GM23248 (cell line): ENCODE results near the gene ANGPTL4. TPM values are rescaled to one million over a fixed set of nuclear protein-coding genes. Genes with fewer than 3 reads are reported as not detected.
"Not testable (repeated sequence)": the region's sequence is repeated elsewhere in the genome, so short reads cannot be mapped to it uniquely, and the experiment has no call there.

ENCODE experiments used
- DNase-seq: peaks from one replicate; pipeline ENCODE4 v3.0.0-alpha.2; 2015
- H2AFZ ChIP-seq: fragments of 200-600 bp; sonication (generic); 2 replicates; pipeline ENCODE4 v1.6.1; 2016; ENCODE audit warnings: antibody characterized with exemption
- H3F3A ChIP-seq: fragments of 200-600 bp; sonication (generic); 2 replicates; pipeline ENCODE4 v1.6.1; 2016; ENCODE audit warnings: mild to moderate bottlenecking, antibody characterized with exemption, mixed run types; ENCODE audit not compliant: insufficient read depth
- H3K27ac ChIP-seq: fragments of 200-600 bp; sonication (generic); 2 replicates; pipeline ENCODE4 v1.5.1; 2016; ENCODE audit warnings: mild to moderate bottlenecking
- H3K27me3 ChIP-seq: fragments of 200-600 bp; sonication (generic); replicated peaks from 2 replicates; pipeline ENCODE4 v1.6.1; 2016; ENCODE audit warnings: mild to moderate bottlenecking; ENCODE audit not compliant: insufficient read depth
- H3K36me3 ChIP-seq: fragments of 200-600 bp; sonication (generic); 2 replicates; pipeline ENCODE4 v1.6.1; 2016; ENCODE audit warnings: low read depth, mild to moderate bottlenecking
- H3K4me1 ChIP-seq: fragments of 200-600 bp; sonication (generic); 2 replicates; pipeline ENCODE4 v1.6.1; 2016; ENCODE audit warnings: mild to moderate bottlenecking; ENCODE audit not compliant: insufficient read depth
- H3K4me2 ChIP-seq: fragments of 200-600 bp; sonication (generic); one replicate; pipeline ENCODE4 v1.6.1; 2016; ENCODE audit warnings: mild to moderate bottlenecking; ENCODE audit not compliant: unreplicated experiment
- H3K4me3 ChIP-seq: fragments of 200-600 bp; sonication (generic); 2 replicates; pipeline ENCODE4 v1.5.1; 2016; ENCODE audit warnings: mild to moderate bottlenecking
- H3K79me2 ChIP-seq: fragments of 200-600 bp; sonication (generic); 2 replicates; pipeline ENCODE4 v1.6.1; 2016; ENCODE audit warnings: mild to moderate bottlenecking; ENCODE audit not compliant: insufficient read depth
- H3K9ac ChIP-seq: fragments of 200-600 bp; sonication (generic); 2 replicates; pipeline ENCODE4 v1.6.1; 2016; ENCODE audit warnings: mild to moderate bottlenecking
- H3K9me2 ChIP-seq: fragments of 200-600 bp; sonication (generic); 2 replicates; pipeline ENCODE4 v1.6.1; 2016; ENCODE audit warnings: mixed run types, mild to moderate bottlenecking, moderate library complexity; ENCODE audit not compliant: insufficient read depth
- H3K9me3 ChIP-seq: fragments of 200-600 bp; sonication (generic); one replicate; pipeline ENCODE4 v1.6.1; 2017; ENCODE audit warnings: low read depth
- H4K20me1 ChIP-seq: fragments of 200-600 bp; sonication (generic); 2 replicates; pipeline ENCODE4 v1.6.0; 2016; ENCODE audit not compliant: insufficient read depth
- EZH2 ChIP-seq: fragments of 200-600 bp; sonication (generic); IDR thresholded peaks from 2 replicates; pipeline ENCODE4 v1.6.1; 2018; ENCODE audit warnings: antibody characterized with exemption, mild to moderate bottlenecking; ENCODE audit not compliant: insufficient read depth, poor library complexity, severe bottlenecking
- EZH2phosphoT487 ChIP-seq: fragments of 200-600 bp; sonication (generic); IDR thresholded peaks from 2 replicates; pipeline ENCODE4 v1.6.1; 2018; ENCODE audit warnings: antibody characterized with exemption, moderate library complexity, mild to moderate bottlenecking, low read depth; ENCODE audit not compliant: insufficient read depth
- WGBS, 2 experiments: methylation state at CpG; one replicate each; pipeline ENCODE4 v1.1.6; 2015 to 2017; ENCODE audit warnings: low lambda C conversion rate in 2 of 2, low coverage in 1 of 2; ENCODE audit errors: missing lambda C conversion rate in 2 of 2; 5-methylcytosine and 5-hydroxymethylcytosine counted together
- in situ Hi-C: fragments of 300-500 bp; cut with MboI; formaldehyde crosslinking; loops from 2 replicates; pipeline ENCODE4 v1.15.0; 2020
- polyA plus RNA-seq: library from polyadenylated mRNA; unstranded; fragments of >200 nt; fragmentation: Nextera tagmentation; extraction: Ambion mirVana; gene quantifications from 2 replicates; pipeline ENCODE4 v1.2.1, GENCODE V29; 2016
- total RNA-seq: library from RNA; depleted of rRNA; stranded (reverse); fragments of >200 nt; shearing (Covaris generic); gene quantifications from 2 replicates; pipeline ENCODE4 v1.2.3, GENCODE V29; 2014

The ANGPTL4 gene
- total and polyA plus RNA-seq, 2 experiments from 2014 or later = 13.1 to 37.9 TPM

DNA sequence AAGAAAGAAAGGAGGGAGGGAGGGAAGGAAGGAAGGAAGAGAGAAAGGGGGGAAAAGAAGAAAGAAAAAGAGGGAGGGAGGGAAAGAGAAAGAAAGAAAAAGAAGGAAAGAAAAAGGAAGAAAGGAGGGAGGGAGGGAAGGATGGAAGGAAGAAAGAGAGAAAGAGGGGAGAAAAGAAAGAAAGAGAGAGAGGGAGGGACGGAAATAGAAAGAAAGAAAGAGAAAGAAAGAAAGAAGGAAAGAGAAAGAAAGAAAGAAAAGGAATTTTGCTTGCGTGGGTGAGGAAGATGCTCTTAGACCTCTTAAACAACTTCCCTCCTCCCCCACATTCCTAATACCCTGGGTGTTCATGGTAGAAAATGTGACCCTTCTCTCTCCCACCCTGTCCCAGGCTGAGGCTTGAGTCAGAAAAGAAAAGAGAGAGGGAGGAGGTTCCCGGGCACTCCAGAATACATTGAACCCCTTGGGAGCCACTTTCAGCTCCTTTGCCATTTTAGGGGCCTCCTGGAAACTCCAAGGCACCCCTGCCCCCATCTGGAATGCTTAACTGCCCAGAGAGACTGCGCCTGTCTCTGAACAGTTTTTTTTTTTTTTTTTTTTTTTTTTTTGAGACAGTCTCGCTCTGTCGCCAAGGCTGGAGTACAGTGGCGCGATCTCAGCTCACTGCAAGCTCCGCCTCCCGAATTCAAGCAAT is 11.7 kb upstream of the ANGPTL4 start:
- in situ Hi-C loops = no loop called here
- Histone ChIP-seq H3K4me2 (peak overlapping the region; percentile 65), H2AFZ (peak overlapping the region; percentile 50), H3F3A (peaks cover 21% of the 10 kb centered on the region), H3K27me3 (no peaks in the 10 kb centered on the region), H3K79me2 (no peaks in the 10 kb centered on the region), H3K4me3 (peak overlapping the region; percentile 56), H3K4me1 (peaks cover 23% of the 10 kb centered on the region), H3K9me2 (no peaks in the 10 kb centered on the region), H3K9ac (peak overlapping the region; percentile 19), H3K36me3 (no peaks in the 10 kb centered on the region), H3K27ac (no peak overlapping the region), H3K9me3 (no peaks in the 10 kb centered on the region), H4K20me1 (no peaks in the 10 kb centered on the region)
- peak; percentile 51 for DNase-seq
- WGBS, 2 experiments = 8 to 9% methylated on average over 9 to 10 of the region's 10 CpGs
- no peak for TF ChIP-seq EZH2phosphoT487
- TF ChIP-seq EZH2 = no peak

DNA sequence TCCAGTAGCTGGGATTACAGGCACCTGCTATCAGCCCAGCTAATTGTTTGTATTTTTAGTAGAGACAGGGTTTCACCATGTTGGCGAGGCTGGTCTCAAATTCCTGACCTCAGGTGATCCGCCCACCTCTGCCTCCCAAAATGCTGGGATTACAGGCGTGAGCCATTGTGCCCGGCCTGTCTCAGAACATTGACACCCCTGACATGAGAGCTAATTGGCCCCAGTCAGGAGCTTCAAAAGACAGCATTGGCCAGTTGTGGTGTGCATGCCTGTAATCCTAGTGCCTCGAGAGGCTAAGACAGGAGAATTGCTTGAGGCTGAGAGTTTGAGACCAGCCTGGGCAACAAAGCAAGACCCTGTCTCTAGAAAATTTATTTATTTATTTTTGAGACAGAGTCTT is 11.1 kb upstream of the ANGPTL4 start:
- 65 to 69% methylated on average over 5 of the region's 5 CpGs for WGBS, 2 experiments
- H3K4me2 ChIP-seq = peak overlapping the region; percentile 65
- H3K4me3 ChIP-seq = peak overlapping the region; percentile 56; the same call in 1 of the 2 replicates
- H4K20me1 ChIP-seq, DNase-seq, H3K9ac ChIP-seq, H3K27me3 ChIP-seq, H3K9me2 ChIP-seq, in situ Hi-C loops, H3K36me3 ChIP-seq, H3K79me2 ChIP-seq, H3K9me3 ChIP-seq, H3K27ac ChIP-seq: not testable (repeated sequence)
- peaks cover 23% of the 10 kb centered on the region for H3K4me1 ChIP-seq
- H2AFZ ChIP-seq = peak overlapping the region; percentile 50; the same call in 1 of the 2 replicates
- H3F3A ChIP-seq = peaks cover 21% of the 10 kb centered on the region

DNA sequence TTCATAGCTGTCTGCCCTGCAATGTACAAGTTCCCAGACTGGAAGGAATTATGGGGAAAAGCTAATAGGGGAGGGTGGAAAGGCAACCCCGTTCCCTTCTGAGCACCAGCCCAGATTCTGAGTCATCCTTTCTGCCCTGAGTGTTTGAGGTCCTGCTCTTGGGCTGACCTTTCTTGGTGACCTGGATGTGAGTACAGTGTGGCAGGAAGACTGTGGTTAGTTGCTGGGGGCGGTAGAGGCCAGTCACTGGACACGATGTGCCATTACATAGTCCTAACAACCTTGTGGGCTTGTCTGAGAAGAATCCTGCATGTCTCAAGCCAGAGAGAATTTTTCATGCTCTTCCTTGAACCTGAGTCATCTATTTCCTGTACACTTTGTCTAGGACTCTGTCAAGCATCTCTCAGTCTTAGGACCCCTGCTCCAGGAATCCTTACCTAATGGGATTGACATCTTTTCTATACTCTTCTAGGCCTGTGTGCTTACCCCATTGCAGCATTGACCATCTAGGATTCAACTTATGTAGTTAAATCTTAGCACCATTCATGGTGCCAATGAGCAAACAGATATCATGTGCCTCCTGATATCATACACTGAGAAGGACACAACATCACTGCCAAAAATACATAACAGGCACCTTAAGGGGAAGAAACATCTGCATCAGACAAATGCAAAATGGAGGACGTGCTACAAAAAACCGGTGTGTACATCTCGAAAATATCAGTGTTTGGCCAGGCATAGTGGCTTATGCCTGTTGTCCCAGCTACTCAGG is 8.1 kb upstream of the ANGPTL4 start:
- H3K9ac ChIP-seq = peak overlapping the region; percentile 38; the same call in 1 of the 2 replicates

DNA sequence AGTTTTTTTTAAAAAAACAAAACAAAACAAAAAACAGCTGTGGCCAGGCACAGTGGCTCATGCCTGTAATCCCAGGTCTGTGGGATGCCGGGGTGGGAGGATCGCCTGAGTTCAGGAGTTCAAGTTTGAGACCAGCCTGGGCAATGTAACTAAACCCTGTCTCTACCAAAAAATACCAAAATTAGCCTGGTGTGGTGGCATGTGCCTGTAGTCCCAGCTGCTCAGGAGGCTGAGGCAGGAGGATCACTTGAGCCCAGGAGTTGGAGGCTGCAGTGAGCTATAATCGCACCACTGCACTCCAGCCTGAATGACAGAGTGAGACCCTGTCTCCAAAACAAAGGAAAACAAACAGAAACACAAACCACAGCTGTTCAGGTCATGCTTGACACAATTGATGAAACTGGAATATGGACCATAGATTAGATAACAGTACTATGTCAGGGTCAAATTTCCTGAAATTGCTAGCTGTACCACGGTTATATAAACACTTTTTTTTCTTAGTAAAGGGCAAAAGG is 6.9 kb upstream of the ANGPTL4 start:
- Histone ChIP-seq H3K9ac (no peak overlapping the region), H3K4me1 (peaks cover 26% of the 10 kb centered on the region), H3K9me2 (no peaks in the 10 kb centered on the region), H3K4me3 (no peak overlapping the region), H3K27ac (no peak overlapping the region), H4K20me1 (no peaks in the 10 kb centered on the region), H3F3A (peaks cover 21% of the 10 kb centered on the region), H3K4me2 (no peak overlapping the region), H3K9me3 (no peaks in the 10 kb centered on the region), H3K79me2 (no peaks in the 10 kb centered on the region), H2AFZ (no peak overlapping the region), H3K36me3 (no peaks in the 10 kb centered on the region), H3K27me3 (no peaks in the 10 kb centered on the region)
- DNase-seq = no peak
- TF ChIP-seq EZH2 (no peak), EZH2phosphoT487 (no peak)
- WGBS, 2 experiments = 89 to 95% methylated on average over 4 of the region's 4 CpGs
- in situ Hi-C loops = no loop called here

More for the DNA sequence above, 8.1 kb upstream of the ANGPTL4 start:
- in situ Hi-C loops = no loop called here
- H3K4me1 ChIP-seq = peaks cover 23% of the 10 kb centered on the region
- H3K4me2 ChIP-seq = peak overlapping the region; percentile 63
- H2AFZ ChIP-seq = no peak overlapping the region
- no peaks in the 10 kb centered on the region for H3K79me2 ChIP-seq
- H3K36me3 ChIP-seq = no peaks in the 10 kb centered on the region
- peak; percentile 96 for DNase-seq
- TF ChIP-seq EZH2phosphoT487 = peak; percentile 95
- no peak for TF ChIP-seq EZH2
- H3F3A ChIP-seq = peaks cover 21% of the 10 kb centered on the region
- no peaks in the 10 kb centered on the region for H3K27me3 ChIP-seq
- no peak overlapping the region for H3K4me3 ChIP-seq
- H3K9me3 ChIP-seq = no peaks in the 10 kb centered on the region
- H4K20me1 ChIP-seq = no peaks in the 10 kb centered on the region
- no peaks in the 10 kb centered on the region for H3K9me2 ChIP-seq
- peak overlapping the region; percentile 72 for H3K27ac ChIP-seq
- 49 to 50% methylated on average over 6 of the region's 6 CpGs for WGBS, 2 experiments
